ENCODE data around the gene NHEJ1.

- TF ChIP-seq RAD21 (IDR thresholded peaks at IDR 0.05) (peak; percentile 93 to 94), EGR1 (IDR thresholded peaks at IDR 0.05; ENCODE audit: low read depth in 2 of 2) (no peak), CTCF (IDR thresholded peaks at IDR 0.05; ENCODE audit: low read depth, low read length, missing input control) (peak; percentile 66), JUND (IDR thresholded peaks at IDR 0.05) (no peak), RXRA (IDR thresholded peaks at IDR 0.05) (no peak), ATF3 (IDR thresholded peaks at IDR 0.05) (no peak), REST (IDR thresholded peaks at IDR 0.05) (no peak)
These were observed 41.1 kb downstream of the NHEJ1 start for GRCh38 chr2:219119422-219120043.
